NAMALWA (cell line): ENCODE measurements around the gene INPP5A.
"Not testable (repeated sequence)": the region's sequence is repeated elsewhere in the genome, so short reads cannot be mapped to it uniquely, and the experiment has no call there.

Experiments used
- DNase-seq: peaks from one replicate; pipeline ENCODE4 v3.0.0-alpha.2; 2015; ENCODE audit warnings: low spot score

The INPP5A gene

DNA sequence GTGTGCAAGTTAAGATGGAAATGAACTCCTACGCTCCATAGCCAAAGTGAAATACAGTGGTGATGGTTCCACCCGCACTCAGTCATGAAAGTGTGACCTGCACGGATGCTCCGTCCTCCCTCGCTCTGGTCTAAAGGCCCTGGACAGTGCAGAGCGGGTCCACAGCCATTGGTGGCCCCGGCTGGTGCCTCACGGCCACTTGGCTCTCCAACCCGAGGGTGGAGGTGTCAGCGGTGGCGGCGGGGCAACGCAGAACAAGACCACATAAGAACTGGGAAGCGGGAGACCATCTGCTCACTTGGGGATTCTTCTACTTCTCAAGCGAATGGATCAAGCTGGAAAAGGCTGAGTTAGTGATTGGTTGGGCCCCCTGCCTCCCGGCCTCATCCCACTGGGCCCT lies 187.6 kb downstream of the INPP5A start:
- no peak for DNase-seq

DNA sequence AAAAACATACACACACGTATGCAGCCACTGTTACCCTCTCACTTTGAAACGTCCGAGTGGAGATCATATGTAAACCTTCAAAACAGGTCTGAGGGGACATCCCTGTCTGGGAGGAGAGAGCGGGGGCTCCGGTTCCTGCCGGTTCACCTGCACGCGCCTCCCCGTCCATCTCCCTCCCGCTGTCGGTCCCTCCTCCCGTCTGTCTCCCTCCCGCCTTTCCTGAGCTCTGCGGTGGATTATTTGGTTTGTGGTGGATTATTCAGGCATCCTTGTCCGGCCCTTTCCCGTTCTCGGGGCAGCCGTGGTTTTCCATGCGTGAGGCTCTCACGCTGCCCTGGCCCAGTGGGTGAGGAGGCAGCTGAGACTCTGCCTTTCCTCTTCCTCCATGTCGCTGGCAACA lies 188.6 kb downstream of the INPP5A start:
- DNase-seq: no peak

DNA sequence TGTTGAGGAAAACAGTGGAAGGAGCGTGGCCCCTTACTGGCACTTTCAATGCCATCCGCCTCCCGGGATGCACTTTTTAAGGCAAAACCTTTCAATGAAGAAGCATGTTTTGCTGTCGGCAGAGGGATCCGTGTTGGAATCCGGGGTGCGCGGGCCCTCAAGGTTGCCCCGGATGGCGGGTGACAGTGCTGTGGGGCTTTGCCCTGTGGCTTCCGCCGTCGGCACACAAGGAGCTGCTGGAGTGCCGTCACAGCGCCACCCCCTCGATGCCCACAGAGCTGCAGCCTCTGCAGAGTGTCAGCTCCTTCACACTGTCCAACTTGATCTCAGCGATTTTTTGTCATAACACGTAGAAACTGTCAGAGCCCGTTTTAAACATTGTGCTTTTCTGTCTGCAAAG lies 189.4 kb downstream of the INPP5A start:
- no peak for DNase-seq

- DNase-seq: no peak
Measured at GRCh38 chr10:132727411-132727810, 189.8 kb downstream of the INPP5A start.

DNA sequence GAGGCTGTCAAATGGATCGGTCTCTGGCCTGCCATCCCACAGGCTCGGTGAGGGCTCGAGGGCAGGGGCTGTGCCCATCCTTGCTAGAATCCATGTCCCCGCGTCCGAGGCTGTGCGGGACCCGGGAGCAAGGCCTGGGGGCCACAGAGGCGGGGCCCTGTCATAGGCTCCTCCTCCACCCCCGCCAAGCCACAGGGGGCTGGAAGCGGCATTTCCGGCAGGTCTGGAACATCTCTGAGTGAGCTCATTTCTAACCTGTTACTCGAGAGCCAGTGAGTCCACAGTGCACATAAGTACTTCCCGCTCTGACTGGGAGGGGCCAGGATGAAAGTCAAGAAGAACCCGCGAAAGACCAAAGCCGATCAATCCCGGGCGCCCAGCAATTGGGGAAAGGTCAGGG lies 190.7 kb downstream of the INPP5A start:
- no peak for DNase-seq

- no peak for DNase-seq
Measured at GRCh38 chr10:132728741-132729140, 191.2 kb downstream of the INPP5A start.

DNA sequence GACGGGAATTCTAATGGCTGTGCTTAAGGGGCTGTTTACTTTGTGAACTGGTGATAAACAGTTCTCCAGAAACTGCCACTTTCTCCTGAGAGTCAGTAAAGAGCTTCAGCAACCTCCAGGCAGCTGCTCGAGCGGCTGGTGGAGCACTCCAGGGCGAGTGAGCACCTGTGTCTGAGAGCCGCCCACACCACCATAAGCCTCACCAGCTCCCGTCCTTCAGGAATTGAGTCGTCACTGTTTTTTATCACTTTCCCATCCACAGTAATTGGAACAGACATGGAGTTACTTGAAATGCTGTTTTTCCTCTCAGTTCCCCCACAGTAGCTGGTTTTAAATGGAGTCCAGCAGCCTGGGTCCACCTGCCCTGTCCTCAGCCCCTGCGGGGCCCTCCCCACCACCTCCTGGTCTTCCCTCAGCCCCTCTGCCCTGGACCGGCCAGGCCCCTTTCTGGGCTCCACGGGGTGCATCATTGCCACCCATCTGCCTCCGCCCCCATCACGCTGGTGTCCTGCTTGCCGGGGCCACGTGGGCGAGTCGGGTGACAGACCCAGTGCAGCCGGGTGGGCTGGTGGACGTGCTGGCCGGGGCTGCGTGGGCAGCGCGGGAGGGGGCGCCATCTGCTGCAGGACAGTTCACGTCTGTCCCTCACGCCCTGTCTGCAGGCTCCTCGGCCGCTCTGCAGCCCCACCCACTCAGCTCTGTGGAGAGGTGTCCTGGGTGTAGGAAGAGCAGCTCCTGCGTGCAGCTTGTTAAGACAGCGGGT lies 192.4 kb downstream of the INPP5A start:
- no peak for DNase-seq

GRCh38 chr10:132730573-132730953 lies 193.0 kb downstream of the INPP5A start:
- DNase-seq: no peak

DNA sequence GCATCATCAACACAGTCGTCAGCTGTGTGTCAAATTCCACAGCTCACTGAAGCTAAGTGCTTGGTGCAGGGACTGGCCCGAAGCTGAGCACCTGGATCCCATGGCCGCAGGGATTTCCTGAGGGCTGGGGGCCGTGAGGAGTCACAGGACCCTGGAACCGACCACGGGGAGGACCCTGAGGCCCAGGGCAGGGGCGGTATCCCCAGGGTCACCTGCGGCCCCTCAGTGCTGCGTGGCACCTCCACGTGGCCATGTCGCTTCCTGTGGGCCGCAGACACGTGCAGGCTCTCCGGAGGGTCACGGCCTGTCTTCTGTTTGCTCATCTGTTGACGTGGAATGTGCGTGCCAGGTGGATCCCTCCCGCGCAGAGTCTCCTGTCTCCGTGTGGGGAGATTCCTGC lies 194.9 kb downstream of the INPP5A start:
- no peak for DNase-seq

DNA sequence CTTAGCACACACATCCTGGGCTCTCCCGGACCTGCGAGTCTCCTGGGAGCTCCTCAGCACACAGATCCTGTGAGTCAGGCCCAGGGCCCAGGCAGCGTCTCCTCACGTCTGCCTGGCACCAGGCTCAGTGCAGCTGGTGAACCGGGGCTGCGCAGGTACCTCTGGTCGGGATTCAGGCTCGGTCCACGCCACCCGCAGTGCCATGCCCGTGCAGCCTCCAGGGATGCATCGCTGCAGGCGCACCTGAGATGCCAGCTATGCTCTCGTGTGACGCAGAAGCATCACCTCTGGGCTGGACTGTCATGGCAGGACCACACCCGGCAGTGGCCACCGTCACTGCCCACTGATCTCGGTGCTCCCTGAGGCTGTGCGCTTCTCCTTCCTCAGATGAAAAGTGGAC lies 196.3 kb downstream of the INPP5A start:
- no peak for DNase-seq

DNA sequence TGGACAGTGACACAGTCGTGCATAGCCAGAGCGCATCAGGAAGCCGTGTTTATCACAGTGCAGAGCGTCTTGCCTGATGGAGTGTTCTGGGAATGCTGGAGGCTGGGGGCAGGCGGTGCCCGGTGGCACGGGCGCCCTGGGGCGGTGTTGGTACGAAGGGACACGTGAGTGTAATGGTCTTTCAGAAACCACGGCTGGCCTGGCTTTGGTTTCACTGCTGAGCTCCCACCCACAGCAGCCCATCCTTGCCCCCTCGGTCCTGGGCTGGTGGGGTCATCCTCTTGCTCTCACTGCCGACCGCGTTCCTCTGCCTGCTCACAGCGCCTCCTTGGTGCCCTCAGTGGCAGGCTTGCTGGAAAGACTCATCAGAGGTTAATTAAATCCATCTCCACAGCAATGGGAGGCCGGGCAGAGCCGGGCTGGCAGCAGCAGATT lies 197.8 kb downstream of the INPP5A start:
- DNase-seq: no peak

GRCh38 chr10:132735923-132736391 lies 198.4 kb downstream of the INPP5A start:
- DNase-seq: no peak

DNA sequence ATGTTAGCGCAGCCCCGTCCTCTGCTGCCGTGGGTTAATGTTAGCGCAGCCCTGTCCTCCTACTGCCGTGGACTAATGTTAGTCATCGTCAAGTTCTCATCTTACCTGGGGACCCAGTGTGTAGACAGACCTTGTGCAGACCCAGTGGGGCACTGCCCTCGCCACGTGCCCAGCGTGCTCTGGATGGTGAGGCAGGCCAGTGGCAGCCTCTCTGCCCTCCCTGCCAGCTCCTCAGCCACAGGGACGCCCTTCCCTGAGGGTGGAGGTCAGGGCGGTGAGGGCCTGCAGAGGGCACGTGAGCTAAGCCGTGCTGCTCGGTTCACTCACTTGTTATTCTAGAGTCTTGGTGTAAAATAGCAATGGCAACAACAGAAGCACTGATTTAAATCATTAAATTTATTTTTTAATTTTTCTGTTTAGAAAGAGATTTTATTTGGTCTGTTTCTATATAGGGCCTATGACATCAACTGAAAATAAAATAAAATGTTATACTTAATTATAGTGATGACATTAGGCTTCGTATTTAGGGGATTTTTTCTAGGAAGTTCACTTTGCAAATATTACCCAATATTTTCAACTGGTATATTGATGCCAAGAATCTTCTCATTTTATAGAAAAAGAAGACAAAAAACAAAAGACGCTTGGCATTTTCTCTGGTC lies 199.9 kb downstream of the INPP5A start:
- no peak for DNase-seq

GRCh38 chr10:132738454-132739224 lies 201.1 kb downstream of the INPP5A start:
- DNase-seq: no peak

DNA sequence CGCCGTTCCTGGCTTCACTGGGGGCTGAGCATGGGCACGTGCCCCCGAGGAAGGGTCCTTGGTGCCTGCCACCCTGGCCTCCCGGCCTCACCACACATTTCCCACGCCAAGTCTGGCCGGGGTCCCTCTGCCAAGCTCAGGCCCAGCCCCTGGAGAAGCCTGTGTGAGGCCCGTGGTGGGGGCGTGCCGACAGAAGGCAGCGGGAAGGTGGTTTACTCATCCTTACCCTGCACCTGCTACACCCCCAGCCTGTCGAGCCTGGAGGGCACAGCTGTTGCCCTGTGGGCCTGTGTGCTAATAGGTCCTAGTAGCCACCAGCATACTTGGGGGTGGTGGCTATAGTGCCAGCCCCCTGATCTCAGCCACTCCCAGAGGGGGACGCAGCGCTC lies 201.6 kb downstream of the INPP5A start:
- no peak for DNase-seq

DNA sequence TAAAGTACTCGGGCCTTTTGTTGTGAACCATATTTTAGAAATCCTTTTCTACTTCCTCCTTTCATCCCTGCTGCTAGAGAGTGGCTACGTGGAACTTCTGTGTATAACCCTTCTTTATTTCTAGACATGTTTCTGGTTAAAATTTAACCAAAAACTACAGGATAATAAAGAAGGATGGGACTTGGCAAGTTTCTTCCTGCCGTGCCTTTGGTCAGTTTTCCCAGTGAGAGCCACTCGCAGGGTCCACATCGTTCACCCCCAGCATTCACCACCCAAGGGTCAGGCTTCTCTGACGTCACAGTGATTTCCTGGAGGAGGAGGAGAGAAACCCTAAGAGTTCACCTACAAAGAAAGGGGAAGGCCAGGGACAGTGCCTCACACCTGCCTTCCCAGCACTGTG lies 203.0 kb downstream of the INPP5A start:
- no peak for DNase-seq

DNA sequence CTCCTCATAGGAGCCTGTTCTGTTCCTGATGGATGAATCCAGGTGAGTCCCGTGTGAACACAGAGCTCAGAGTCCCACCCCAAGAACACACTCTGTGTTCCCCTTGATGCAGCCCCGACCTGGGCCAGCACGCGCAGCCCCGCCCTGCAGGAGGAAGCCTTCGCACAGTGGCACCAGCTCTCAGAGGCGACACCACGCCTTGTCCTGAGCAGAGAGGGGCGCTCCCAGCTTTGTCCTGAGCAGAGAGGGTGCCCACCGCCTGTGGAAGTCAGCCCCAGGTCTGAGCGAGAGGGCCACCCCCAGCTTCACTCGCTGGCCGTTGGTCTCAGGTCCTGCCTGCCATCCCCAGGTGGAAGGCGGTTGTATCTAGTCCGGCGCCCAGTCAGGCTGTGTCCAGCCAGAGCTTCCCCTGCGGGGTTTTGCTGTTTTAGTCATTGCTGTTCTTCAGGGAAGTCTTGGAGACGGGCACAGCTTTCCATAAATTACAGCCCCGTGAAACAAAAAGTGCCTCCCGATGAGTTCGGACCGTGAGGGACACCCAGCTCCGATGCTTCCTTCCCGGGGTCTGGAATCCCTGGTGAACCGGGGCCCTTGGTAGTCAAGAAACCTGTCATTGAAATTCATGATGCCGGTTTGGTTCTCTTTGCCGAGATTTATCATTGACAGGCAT lies 204.7 kb downstream of the INPP5A start:
- DNase-seq: no peak

DNA sequence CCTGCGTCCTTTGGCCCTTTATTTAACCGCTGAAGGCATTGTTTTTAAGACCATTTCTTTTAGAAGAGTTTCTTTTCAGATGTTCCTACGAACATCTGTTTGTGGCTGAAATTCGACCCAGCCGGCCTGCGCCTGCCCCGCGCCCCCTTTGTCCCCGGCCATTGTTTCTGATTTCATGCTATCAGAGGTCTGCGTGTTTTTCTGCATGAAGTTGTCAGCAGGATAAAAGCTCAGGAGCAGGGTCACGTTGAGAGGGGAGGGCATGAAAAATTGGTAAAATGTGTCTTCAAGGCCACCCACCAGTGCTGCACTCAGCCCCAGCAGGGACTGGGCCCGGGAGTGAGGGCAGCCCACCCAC lies 205.2 kb downstream of the INPP5A start:
- no peak for DNase-seq

DNA sequence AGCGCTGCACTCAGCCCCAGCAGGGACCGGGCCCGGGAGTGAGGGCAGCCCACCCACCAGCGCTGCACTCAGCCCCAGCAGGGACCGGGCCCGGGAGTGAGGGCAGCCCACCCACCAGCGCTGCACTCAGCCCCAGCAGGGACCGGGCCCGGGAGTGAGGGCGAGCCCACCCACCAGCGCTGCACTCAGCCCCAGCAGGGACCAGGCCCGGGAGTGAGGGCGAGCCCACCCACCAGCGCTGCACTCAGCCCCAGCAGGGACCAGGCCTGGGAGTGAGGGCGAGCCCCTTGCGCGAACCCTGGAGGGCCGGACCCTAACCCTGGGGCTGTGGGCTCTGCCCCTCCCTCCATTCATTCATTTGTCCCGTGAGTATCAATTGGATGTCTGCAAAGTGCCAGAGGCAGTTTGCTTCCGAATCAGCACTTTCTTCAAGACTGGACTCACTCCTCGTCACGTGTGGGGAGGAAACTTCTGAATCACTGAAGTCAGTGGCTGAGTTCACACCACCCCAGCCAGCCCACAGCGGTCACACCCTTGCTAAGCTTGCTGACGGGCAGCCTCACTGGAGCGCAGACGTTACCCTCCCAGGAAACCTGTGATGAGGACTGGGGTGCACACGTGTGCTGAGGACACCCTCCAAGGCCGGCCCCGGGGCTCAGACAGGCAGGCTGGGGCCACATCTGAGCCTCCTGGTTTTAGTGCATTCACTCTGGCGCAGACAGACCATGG lies 205.8 kb downstream of the INPP5A start:
- DNase-seq: not testable (repeated sequence)

GRCh38 chr10:132743925-132744490 lies 206.4 kb downstream of the INPP5A start:
- DNase-seq: no peak

- DNase-seq: no peak
Measured at GRCh38 chr10:132744839-132745238, 207.3 kb downstream of the INPP5A start.
